ENCODE results near the gene ITPK1. TPM values are rescaled to one million over a fixed set of nuclear protein-coding genes. Genes with fewer than 3 reads are reported as not detected.

ITPK1 gene
- total RNA-seq, 1 experiment from 2014 or later: 38.5 TPM

GRCh38 chr14:93128725-93129459, 13.2 kb upstream of the ITPK1 start:
- Histone ChIP-seq H3K36me3 (ENCODE audit: insufficient read depth, low read length, poor library complexity, severe bottlenecking) (no peaks in the 10 kb centered on the region), H3K9me3 (ENCODE audit: low read depth, low read length, poor library complexity, severe bottlenecking) (no peaks in the 10 kb centered on the region), H3K27ac (ENCODE audit: low read depth, low read length, poor library complexity, severe bottlenecking) (no peak overlapping the region), H3K4me1 (ENCODE audit: insufficient read depth, low read length, poor library complexity, severe bottlenecking) (no peaks in the 10 kb centered on the region), H3K4me3 (ENCODE audit: low read depth, low read length, poor library complexity, severe bottlenecking) (no peak overlapping the region), H3K27me3 (replicated peaks; ENCODE audit: insufficient read depth, low read depth, low read length, poor library complexity) (no peaks in the 10 kb centered on the region)
- POLR2A ChIA-PET (ENCODE audit: low non-redundant PET): no interaction called here
- TF ChIP-seq, protein P1, sequence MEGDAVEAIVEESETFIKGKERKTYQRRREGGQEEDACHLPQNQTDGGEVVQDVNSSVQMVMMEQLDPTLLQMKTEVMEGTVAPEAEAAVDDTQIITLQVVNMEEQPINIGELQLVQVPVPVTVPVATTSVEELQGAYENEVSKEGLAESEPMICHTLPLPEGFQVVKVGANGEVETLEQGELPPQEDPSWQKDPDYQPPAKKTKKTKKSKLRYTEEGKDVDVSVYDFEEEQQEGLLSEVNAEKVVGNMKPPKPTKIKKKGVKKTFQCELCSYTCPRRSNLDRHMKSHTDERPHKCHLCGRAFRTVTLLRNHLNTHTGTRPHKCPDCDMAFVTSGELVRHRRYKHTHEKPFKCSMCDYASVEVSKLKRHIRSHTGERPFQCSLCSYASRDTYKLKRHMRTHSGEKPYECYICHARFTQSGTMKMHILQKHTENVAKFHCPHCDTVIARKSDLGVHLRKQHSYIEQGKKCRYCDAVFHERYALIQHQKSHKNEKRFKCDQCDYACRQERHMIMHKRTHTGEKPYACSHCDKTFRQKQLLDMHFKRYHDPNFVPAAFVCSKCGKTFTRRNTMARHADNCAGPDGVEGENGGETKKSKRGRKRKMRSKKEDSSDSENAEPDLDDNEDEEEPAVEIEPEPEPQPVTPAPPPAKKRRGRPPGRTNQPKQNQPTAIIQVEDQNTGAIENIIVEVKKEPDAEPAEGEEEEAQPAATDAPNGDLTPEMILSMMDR (conservative IDR thresholded peaks at IDR 0.05; ENCODE audit: low read depth, low read length): no peak
- TF ChIP-seq EZH2 (IDR thresholded peaks at IDR 0.05; ENCODE audit: borderline replicate concordance, low read depth, low read length, poor library complexity, severe bottlenecking): no peak
- no peak for DNase-seq (ENCODE audit: low spot score)
- BruUV-seq (replicated peaks): no TSS peak
- intact Hi-C loops (cut with micrococcal nuclease; ENCODE audit: unreplicated experiment): no loop called here
- CTCF ChIA-PET: no interaction called here

DNA sequence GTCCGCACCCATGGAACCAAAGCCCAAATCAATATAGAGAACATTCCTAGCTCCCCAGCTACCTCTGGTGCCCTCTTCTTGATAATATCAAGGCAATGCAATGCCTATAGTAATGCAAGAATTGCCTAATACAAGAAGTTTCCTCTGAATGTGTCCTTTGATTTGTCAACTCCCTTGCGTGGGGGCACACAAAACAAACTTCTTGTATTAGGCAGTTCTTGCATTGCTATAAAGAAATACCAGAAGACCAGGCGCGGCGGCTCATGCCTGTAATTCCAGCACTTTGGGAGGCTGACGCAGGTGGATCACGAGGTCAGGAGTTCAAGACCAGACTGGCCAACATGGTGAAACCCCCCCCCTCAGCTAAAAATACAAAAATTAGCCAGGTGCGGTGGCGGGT, 10.4 kb upstream of the ITPK1 start:
- ChIA-PET POLR2A (ENCODE audit: low non-redundant PET) (no interaction called here), CTCF (interaction anchor here (0.7 kb wide), 1 partner anchor 13 kb away, joined by 4 read pairs; no protein-coding TSS in a partner anchor)
- Histone ChIP-seq H3K9me3 (ENCODE audit: low read depth, low read length, poor library complexity, severe bottlenecking) (no peaks in the 10 kb centered on the region), H3K27ac (ENCODE audit: low read depth, low read length, poor library complexity, severe bottlenecking) (no peak overlapping the region), H3K4me3 (ENCODE audit: low read depth, low read length, poor library complexity, severe bottlenecking) (no peak overlapping the region), H3K4me1 (ENCODE audit: insufficient read depth, low read length, poor library complexity, severe bottlenecking) (no peaks in the 10 kb centered on the region), H3K36me3 (ENCODE audit: insufficient read depth, low read length, poor library complexity, severe bottlenecking) (no peaks in the 10 kb centered on the region), H3K27me3 (replicated peaks; ENCODE audit: insufficient read depth, low read depth, low read length, poor library complexity) (no peaks in the 10 kb centered on the region)
- no peak for DNase-seq (ENCODE audit: low spot score)
- TF ChIP-seq EZH2 (IDR thresholded peaks at IDR 0.05; ENCODE audit: borderline replicate concordance, low read depth, low read length, poor library complexity, severe bottlenecking): no peak
- TF ChIP-seq, protein P1 (conservative IDR thresholded peaks at IDR 0.05; ENCODE audit: low read depth, low read length): no peak
- intact Hi-C loops (cut with micrococcal nuclease; ENCODE audit: unreplicated experiment): no loop called here
- no TSS peak for BruUV-seq (replicated peaks)

GRCh38 chr14:93122826-93123225, 7.1 kb upstream of the ITPK1 start:
- DNase-seq (ENCODE audit: low spot score): no peak
- H3K36me3 ChIP-seq (ENCODE audit: insufficient read depth, low read length, poor library complexity, severe bottlenecking): no peaks in the 10 kb centered on the region
- no peaks in the 10 kb centered on the region for H3K27me3 ChIP-seq (replicated peaks; ENCODE audit: insufficient read depth, low read depth, low read length, poor library complexity)
- BruUV-seq (replicated peaks): no TSS peak
- CTCF ChIA-PET: no interaction called here
- POLR2A ChIA-PET (ENCODE audit: low non-redundant PET): no interaction called here
- no peaks in the 10 kb centered on the region for H3K4me1 ChIP-seq (ENCODE audit: insufficient read depth, low read length, poor library complexity, severe bottlenecking)
- intact Hi-C loops (cut with micrococcal nuclease; ENCODE audit: unreplicated experiment): no loop called here
- no peaks in the 10 kb centered on the region for H3K9me3 ChIP-seq (ENCODE audit: low read depth, low read length, poor library complexity, severe bottlenecking)
- H3K27ac ChIP-seq (ENCODE audit: low read depth, low read length, poor library complexity, severe bottlenecking): no peak overlapping the region
- no peak overlapping the region for H3K4me3 ChIP-seq (ENCODE audit: low read depth, low read length, poor library complexity, severe bottlenecking)
- TF ChIP-seq, protein P1 (conservative IDR thresholded peaks at IDR 0.05; ENCODE audit: low read depth, low read length): no peak
- no peak for TF ChIP-seq EZH2 (IDR thresholded peaks at IDR 0.05; ENCODE audit: borderline replicate concordance, low read depth, low read length, poor library complexity, severe bottlenecking)

Measured in A673 (cell line).